Fibroblast of the aortic adventitia (primary cell): ENCODE measurements around the gene TUBGCP2. TPM values are rescaled to one million over a fixed set of nuclear protein-coding genes. Genes with fewer than 3 reads are reported as not detected.

ENCODE experiments used
- DNase-seq: peaks from one replicate; pipeline ENCODE4 v3.0.0-alpha.2; 2010; ENCODE audit warnings: low read depth
- H3K4me3 ChIP-seq: 2 replicates; pipeline ENCODE4 v1.5.1; 2011; ENCODE audit warnings: low read depth, mild to moderate bottlenecking, control low read depth, low read length, moderate library complexity
- total RNA-seq: library from RNA; depleted of rRNA; stranded (reverse); fragments of >200 nt; gene quantifications from 2 replicates; pipeline ENCODE4 v1.2.3, GENCODE V29; 2012; ENCODE audit warnings: low replicate concordance
- TF ChIP-seq, protein P1 (sequence below): IDR thresholded peaks from 2 replicates; pipeline ENCODE4 v1.5.1; 2011; ENCODE audit warnings: mild to moderate bottlenecking, low read length, control low read depth, inconsistent platforms; ENCODE audit not compliant: insufficient read depth

Gene TUBGCP2
- total RNA-seq, 1 donor, result 72.8 TPM

DNA sequence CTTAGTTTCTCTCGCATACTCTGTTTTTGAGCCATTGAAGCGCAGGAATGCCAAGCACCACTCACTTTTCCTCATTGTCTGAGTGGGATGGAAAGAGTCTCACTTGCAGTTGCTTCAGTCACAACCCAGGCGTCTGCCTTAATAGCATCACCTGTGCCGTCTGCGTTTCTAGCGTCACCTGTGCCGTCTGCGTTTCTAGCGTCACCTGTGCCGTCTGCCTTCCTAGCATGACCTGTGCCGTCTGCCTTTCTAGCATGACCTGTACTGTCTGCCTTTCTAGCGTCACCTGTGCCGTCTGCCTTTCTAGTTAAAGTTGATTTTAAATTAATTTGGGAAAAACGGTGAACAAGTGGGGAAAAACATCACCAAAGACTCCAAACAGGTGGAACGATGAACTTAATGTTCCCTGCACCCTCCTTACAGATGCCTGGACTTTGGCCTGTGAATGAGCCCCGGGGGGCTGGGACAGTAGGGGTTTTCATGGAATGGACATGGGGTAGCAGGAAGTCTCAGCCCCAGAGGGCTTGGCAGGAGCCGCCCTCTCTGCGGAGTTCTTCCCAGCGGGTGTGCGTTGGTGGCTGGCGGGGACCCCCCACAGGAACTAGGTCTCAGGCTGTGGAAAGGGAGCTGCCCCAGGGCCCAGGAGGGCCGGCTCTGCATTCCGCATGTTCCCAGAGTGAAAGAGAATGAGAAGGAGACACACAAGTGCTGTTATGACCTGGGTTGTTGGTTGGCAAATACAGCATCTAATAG is 3.5 kb upstream of the TUBGCP2 start:
- no peak overlapping the region for H3K4me3 ChIP-seq
- TF ChIP-seq, protein P1, sequence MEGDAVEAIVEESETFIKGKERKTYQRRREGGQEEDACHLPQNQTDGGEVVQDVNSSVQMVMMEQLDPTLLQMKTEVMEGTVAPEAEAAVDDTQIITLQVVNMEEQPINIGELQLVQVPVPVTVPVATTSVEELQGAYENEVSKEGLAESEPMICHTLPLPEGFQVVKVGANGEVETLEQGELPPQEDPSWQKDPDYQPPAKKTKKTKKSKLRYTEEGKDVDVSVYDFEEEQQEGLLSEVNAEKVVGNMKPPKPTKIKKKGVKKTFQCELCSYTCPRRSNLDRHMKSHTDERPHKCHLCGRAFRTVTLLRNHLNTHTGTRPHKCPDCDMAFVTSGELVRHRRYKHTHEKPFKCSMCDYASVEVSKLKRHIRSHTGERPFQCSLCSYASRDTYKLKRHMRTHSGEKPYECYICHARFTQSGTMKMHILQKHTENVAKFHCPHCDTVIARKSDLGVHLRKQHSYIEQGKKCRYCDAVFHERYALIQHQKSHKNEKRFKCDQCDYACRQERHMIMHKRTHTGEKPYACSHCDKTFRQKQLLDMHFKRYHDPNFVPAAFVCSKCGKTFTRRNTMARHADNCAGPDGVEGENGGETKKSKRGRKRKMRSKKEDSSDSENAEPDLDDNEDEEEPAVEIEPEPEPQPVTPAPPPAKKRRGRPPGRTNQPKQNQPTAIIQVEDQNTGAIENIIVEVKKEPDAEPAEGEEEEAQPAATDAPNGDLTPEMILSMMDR, result no peak
- DNase-seq, result no peak

DNA sequence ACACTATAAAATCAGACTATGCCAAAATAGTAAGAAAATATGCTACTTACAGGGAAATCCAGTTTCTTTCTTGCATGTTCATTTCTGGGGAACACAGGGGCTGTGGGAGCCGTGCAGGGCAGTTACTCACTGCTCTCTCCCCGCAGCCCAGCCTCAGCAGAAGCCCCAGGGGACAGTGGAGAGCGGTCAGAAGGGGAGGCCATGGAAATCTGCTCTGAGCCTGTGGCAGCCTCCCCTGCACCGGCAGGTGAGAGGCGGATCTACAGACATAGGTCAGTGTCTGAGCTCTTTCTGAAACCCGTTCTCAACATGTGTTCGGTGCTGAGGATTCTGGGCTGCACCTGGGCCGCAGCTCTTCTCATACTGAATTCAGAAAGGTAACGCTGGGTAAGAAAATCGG is 2.9 kb upstream of the TUBGCP2 start:
- TF ChIP-seq, protein P1, result no peak
- no peak overlapping the region for H3K4me3 ChIP-seq
- DNase-seq, result no peak

DNA sequence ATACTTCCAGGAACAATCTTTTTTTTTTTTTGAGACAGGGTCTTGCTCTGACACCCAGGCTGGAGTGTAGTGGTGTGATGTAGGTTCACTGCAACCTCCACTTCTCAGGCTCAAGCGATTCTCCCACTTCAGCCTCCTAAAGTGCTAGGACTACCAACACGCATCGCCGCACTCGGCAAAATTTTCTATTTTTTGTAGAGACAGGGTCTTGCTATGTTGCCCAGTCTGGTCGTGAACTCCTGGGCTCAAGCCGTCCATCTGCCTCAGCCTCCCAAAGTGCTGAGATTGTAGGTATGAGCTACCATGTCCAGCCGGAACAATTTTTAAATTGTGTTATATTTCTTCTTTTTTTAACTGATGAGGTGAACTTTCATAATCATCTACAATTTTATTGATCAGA is 2.1 kb upstream of the TUBGCP2 start:
- no peak overlapping the region for H3K4me3 ChIP-seq
- DNase-seq, result no peak
- TF ChIP-seq, protein P1, result no peak

DNA sequence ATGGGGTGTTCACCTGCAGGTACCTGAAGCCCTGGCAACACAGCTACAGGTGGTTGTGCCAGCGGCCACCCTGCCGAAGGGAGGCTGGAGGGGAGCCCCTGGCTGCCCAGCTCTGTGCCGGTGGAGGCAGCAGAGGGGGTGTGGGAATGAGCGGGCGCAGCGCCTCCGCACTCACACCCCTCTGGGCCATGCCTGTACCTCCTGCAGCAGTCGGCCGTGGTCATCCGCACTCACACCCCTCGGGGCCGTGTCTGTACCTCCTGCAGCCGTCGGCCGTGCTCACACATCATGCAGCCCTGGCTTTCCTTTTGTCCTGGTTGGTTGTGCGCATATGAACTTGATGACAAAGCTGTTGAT is 1.7 kb upstream of the TUBGCP2 start:
- no peak overlapping the region for H3K4me3 ChIP-seq
- TF ChIP-seq, protein P1, result no peak
- no peak for DNase-seq

DNA sequence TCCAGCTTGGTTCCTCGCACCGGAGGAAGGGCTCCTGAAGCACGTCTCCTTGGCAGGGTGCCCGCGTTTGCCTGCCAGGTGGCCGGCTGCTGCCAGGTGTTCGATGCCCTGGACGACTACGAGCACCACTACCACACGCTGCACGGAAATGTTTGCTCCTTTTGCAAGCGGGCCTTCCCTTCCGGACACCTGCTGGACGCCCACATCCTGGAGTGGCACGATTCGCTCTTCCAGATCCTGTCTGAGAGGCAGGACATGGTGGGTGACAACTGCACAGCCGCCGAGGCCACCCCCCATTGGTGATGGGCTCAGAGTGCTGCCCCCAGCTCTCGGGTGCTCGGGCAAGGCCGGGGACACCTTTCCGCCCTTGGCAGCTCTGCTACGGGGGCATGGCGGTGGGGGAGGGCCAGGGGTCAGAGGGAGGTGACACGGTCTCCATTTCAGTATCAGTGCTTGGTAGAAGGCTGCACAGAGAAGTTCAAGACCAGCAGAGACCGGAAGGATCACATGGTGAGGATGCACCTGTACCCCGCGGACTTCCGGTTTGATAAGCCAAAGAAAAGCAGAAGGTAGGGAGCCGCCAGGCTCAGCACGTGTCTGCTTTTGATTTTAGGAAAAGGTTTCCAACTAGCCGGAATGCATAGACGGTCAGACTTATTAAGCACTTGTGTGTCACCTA is 1.2 kb upstream of the TUBGCP2 start:
- no peak overlapping the region for H3K4me3 ChIP-seq
- DNase-seq, result no peak
- TF ChIP-seq, protein P1, result no peak

DNA sequence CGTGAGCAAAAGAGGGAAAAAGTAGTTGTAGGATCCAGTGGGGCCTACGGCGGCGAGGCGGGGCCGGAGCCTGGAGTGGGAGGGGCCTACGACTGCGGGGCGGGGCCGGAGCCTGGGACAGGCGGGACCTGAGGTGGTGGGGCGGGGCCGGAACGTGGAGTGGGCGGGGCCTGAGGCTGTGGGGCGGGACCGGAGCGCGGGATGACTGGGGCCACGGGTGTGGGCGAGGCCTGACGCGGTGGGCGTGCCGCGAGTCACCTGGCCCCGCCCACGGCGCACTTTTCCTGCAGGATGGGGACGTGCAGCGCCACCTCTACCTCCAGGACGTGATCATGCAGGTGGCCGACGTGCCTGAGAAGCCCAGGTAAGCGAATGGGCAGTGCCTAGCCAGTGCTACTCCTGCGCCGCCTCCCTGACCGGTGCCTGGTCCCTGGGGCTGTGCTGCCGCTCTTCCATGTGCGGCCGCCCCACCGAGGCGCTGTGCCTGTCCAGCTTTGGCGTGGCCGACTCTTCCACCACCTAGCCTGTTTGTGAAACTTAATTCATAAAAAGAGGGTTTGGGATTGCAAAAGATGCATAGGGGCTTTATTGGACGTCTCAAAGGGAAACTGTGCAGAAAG is 538 bp upstream of the TUBGCP2 start:
- TF ChIP-seq, protein P1, result no peak
- peak overlapping the region; percentile 90 for H3K4me3 ChIP-seq
- DNase-seq, result peak; percentile 87
